Stimulated activated CD8-positive, alpha-beta memory T cell treated with anti-CD3 and anti-CD28 coated beads, Interleukin-7, amount 100 ng/mL, for 24 hours (primary cell): Measurements from ENCODE around the gene RASA2.
"Not testable (repeated sequence)": the region's sequence is repeated elsewhere in the genome, so short reads cannot be mapped to it uniquely, and the experiment has no call there.

ENCODE experiments used
- DNase-seq: peaks from one replicate; pipeline ENCODE4 v3.0.0-alpha.2; 2020; ENCODE audit warnings: low read depth

RASA2 gene

DNA sequence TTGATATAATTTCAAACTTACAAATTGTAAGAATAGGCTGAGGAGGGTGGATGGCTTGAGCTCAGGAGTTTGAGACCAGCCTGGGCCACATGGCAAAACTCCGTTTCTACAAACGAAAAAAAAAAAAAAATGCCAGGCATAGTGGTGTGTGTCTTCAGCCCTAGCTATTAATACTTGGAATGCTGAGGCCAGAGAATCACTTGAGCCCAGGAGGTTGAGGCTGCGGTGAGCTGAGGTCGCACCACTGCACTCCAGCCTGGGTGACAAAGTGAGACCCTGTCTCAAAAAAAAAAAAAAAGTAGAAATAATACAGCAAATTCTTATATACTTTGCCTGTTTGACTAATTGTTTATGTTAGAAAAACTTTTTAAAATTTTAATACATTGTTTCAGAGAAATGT lies 10.8 kb downstream of the RASA2 start:
- not testable (repeated sequence) for DNase-seq

- peak; percentile 72 for DNase-seq
Observed at GRCh38 chr3:141498598-141499223, 11.9 kb downstream of the RASA2 start.

DNA sequence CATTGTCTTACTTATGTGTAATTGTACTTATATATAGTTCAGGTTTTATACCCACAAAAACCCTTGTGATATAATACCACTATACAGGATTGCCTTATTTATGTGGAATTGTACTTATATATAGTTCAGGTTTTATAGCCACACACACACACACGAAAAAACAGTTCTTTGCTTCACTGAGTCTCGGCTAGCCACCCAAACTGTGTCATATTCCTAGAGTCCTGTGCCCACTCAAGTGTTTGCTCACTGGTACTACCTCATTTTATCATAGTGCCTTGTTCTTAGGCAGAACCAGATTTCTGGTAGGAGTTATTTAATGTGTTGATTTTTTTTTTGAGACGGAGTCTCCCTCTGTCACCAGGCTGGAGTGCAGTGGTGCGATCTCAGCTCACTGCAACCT lies 12.5 kb downstream of the RASA2 start:
- DNase-seq, result no peak

DNA sequence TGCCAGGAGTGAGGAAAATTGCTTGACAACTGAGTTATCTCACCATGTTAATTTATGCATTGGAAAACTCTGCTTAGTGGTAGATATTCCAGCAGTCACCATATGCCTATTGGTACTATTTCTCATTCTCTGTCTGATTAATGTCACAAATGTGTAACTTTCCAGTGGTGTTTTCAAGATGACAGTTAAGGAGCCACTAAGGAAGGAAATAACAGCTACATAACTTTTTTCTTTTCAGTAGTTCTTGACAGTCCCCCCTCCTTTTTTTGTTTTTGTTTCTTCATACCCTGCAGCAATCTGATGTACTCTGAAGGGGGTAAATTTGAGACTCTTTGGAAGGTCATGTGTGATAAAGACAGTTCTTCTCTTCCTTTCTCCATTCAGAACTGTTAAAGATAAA lies 13.1 kb downstream of the RASA2 start:
- no peak for DNase-seq

- DNase-seq, result no peak
Observed at GRCh38 chr3:141500397-141500796, 13.6 kb downstream of the RASA2 start.

DNA sequence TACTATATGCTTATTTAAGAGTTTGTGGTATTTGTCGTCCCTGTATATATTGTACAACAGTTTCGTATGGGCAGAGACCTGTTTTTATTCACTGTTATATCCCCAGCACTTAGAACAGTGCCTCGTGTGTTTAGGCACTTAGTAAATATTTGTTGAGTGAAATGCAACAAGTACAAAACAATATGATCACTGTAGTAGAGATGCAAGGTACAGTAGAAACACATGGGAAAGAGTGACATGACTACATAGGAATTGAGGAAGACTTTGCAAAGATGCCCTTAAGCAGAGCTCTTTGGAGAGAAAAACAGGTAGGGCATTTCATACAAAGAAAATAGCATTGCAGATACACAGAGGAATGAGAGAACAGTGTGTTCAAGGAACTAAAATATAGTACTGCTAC lies 18.3 kb downstream of the RASA2 start:
- DNase-seq, result no peak

DNA sequence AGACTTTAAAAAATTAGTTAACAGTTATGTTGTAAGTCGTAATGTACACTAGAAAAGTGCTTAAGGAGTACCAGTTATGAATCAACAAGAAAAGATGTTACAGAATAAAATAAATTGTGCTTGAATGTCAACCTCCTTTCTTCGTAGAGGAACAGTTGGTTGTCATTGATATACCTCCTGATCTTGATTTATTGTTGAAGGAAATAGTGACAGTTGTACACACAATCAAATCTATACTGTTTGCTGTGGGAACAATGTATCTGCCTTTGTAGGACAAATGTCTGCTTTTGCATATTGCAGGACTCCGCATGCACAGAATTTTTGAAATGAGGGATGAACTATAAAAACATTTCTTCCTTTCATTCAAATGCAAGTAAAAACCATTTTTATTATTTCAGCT lies 19.2 kb downstream of the RASA2 start:
- DNase-seq, result no peak

DNA sequence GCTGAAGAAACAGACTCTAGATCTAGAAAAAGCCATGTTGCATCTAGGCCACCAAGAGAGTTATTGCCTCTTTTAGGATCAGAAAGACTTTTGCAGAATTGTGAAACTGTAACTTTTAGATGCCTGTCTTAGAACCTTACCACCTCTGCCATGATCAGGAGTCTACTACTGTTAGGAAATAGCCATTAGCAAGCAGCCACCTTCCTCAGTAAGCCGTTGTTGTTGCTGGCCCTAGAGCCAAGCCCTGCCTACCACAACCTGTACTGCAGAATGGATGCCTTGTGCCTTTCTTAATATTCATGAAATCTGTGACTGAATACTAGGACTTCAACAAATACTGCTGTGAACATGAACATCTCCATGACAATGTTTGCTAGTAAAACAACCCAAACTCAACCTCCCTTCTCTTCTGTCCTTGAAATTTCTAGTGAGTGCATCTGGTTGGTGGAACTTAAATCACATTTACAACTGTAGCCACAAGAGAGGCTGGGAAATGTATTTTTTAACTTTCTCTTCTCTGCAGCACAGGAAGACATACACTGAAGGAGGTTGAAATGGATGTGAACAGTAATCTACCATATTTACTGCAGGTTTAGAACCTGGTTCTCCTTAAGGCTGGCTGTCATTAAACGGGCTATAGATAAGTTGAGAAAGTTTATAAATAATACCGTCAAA lies 20.7 kb downstream of the RASA2 start:
- DNase-seq, result no peak

- no peak for DNase-seq
Observed at GRCh38 chr3:141508067-141508436, 21.2 kb downstream of the RASA2 start.

- DNase-seq, result no peak
Observed at GRCh38 chr3:141511361-141511760, 24.5 kb downstream of the RASA2 start.

DNA sequence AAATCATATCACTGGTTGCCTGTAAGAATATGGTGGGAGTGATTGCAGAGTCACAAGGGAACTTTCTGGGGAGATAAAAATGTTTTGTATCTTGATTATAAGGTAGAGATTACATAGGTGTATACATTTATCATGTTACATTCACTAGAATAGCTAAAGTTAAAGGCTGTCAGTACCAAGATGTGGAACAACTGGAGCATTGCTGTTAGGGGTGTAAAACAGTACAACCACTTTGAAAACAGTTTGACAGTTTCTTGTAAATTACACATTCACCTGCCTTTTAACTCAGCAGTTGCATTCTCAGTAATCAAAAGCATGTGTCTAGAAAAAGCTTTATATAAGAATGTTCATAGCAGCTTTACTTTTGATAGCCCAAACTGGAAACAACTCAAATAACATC lies 27.6 kb downstream of the RASA2 start:
- no peak for DNase-seq

DNA sequence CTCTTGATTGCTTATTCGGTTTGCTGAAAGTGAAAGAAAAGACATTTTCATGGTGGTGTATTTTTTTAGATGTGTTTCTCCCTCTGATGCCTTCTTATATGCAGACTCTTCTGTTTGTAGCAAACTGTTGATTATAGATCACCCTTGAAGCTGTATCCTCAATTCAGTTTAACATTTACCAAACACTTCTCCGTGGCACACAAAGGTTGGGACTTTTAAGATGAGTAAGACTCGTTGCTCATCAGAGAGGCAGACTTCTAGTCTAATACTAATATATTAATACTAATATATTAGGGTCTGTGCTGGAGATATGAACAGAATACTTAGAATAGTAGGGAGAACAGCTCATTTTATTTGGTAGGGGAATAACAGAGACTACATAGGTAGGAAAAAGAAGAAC lies 32.8 kb downstream of the RASA2 start:
- DNase-seq, result no peak

- no peak for DNase-seq
Observed at GRCh38 chr3:141521781-141522180, 35.0 kb downstream of the RASA2 start.

GRCh38 chr3:141523615-141524375 lies 37.0 kb downstream of the RASA2 start:
- DNase-seq, result no peak

DNA sequence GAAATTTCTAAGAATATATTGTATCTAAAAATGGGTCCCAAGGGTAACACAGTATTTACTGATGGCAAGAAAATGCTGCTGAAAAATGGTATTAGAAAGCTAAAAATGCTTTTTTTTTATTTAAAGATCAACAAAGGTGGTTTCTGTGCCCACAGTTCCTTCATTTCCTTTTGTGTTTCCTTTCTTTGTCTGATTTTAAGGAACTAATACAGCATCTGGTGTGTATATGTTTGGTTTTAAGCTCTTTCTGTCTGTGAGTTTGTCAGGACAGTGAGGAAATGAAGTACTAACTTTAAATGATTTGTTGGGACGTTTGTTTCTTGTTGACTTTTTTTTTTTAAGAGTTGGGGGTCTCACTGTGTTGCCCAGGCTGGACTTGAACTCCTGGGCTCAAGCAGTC lies 38.2 kb downstream of the RASA2 start:
- no peak for DNase-seq

DNA sequence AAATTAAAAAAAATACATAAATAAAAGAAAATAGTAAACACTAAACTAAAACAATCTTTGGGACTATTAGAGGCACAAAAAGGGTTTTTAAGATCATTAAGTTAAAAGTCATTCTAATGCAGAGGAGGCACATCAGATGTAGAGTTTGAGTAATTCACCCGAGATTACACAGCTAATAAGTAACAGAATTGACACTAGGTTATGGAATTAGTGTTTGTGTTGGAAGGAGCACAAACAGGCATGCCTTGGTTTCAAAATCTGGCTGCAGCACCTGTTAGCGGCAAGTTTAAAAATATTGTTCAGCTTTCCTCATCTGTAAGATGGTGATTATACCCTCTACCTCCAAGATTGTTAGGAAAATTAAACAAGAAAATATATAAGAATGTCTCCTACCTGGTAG lies 39.0 kb downstream of the RASA2 start:
- DNase-seq, result no peak

DNA sequence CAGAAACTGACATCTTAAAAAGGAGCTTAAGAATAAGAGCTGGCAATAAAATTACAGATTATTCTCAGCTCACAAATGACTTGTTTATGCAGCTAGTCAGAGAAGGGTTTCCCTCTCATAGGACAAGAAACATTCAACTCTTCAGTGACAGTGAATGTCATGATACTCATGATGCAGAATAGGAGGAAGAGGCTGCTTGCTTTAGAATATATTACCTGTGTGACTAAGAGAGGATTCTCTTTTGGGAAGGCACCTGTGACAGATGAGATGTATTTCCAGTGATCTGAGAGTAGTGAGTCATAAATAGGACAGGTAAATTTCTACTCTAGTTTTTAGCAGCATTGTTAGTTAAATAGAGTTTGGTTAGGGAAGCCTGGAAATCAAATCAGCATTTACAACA lies 39.9 kb downstream of the RASA2 start:
- no peak for DNase-seq

DNA sequence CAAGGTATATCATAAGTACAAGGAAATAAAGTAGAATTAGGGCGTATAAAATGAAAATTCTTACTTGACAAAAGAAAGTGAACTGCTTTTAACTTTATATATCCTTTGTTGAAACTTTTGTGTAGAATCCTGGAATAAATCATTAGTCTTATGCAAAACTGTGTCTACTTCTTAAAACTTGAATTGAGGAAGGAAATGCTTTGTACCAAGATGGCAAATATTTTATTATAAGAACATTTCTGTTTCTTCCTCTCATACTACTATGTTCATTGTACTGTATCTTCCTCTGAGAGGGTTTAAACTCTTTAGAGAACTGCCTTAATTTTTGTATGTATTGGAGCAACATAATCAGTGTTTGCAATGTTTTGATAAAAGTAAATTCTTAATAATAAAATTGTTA lies 42.0 kb downstream of the RASA2 start:
- no peak for DNase-seq

DNA sequence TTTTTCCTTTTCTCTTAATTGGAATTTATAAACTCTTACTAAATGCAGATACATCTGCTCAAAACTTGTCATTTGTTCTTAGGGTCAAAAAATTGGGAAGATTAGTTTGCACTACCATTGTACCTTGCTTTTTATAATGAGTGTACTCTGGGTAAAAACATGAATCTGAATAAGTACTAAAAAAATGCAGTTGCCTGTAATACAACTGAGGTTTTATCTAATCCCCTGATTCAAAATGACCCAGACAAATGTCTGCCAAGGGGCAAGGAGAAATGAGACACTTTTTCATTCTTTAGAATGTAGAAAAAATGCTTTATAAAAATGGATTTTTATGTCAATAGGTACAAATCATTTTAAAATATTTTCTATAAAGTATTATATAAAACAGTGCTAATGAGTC lies 42.4 kb downstream of the RASA2 start:
- no peak for DNase-seq

- no peak for DNase-seq
Observed at GRCh38 chr3:141529717-141530414, 43.0 kb downstream of the RASA2 start.

DNA sequence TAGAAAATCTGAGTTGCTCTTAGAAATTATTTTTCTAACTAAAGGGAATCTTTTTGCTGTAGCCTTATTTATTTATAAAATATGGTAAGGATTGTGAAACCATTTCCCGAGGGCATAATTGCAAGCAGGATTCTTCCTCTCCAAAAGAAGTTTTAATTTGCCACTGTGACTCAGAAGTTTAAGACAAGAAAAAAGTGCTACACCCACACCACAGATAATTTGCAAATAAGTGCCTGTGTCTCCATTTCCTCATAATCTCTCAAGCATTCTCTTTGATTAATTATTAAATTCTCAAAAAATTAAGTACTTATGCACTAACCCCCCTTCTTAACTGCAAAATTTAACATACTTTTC lies 43.6 kb downstream of the RASA2 start:
- no peak for DNase-seq

- no peak for DNase-seq
Observed at GRCh38 chr3:141532609-141533008, 45.8 kb downstream of the RASA2 start.

GRCh38 chr3:141536017-141536416 lies 49.2 kb downstream of the RASA2 start:
- not testable (repeated sequence) for DNase-seq
